SK-N-SH (cell line): ENCODE measurements around the gene PANK4. TPM values are rescaled to one million over a fixed set of nuclear protein-coding genes. Genes with fewer than 3 reads are reported as not detected.
A peak's percentile ranks its signal among the peaks of the same experiment; 100 is the strongest.

ENCODE experiments used
- CTCF ChIA-PET: fragments of 300-600, 350-600 bp; formaldehyde crosslinking; extraction: SDS; loops from one replicate; lab custom pipeline; 2021; lab: Yijun Ruan, JAX
- POLR2A ChIA-PET: fragments of 350-600 bp; sonication (Branson Sonifier 250); formaldehyde crosslinking; extraction: SDS; loops from one replicate; lab custom pipeline; 2020; ENCODE audit warnings: antibody characterized with exemption, inconsistent platforms; lab: Yijun Ruan, JAX
- DNase-seq: peaks from one replicate; pipeline ENCODE4 v3.0.0; 2012
- H2AFZ ChIP-seq: fragments of 200-600 bp; sonication (generic); 2 replicates; pipeline ENCODE4 v1.8.1; 2016; ENCODE audit warnings: antibody characterized with exemption, mild to moderate bottlenecking, low read depth
- H3F3A ChIP-seq: fragments of 200-600 bp; sonication (generic); replicated peaks from 2 replicates; pipeline ENCODE3; 2016; ENCODE audit warnings: antibody characterized with exemption, mild to moderate bottlenecking; ENCODE audit not compliant: insufficient read depth
- H3K27ac ChIP-seq, 2 experiments: fragments of 200-500 bp in 1 of 2; fragments of 200-600 bp in 1 of 2; sonication (Bioruptor generic) in 1 of 2; sonication (generic), shearing (Covaris generic) in 1 of 2; 2 replicates each; pipeline versions ENCODE4 v1.5.1 to v1.6.1; 2014 to 2016; ENCODE audit warnings: low read depth in 2 of 2, inconsistent platforms in 1 of 2, low read length in 1 of 2, mild to moderate bottlenecking in 1 of 2, mixed read lengths in 1 of 2
- H3K27me3 ChIP-seq: fragments of 200-600 bp; sonication (generic), shearing (Covaris generic); 2 replicates; pipeline ENCODE4 v1.6.1; 2016; ENCODE audit warnings: mixed run types; ENCODE audit not compliant: insufficient read depth
- H3K36me3 ChIP-seq, 2 experiments: fragments of 200-500 bp in 1 of 2; fragments of 200-600 bp in 1 of 2; sonication (Bioruptor generic) in 1 of 2; sonication (generic) in 1 of 2; replicated peaks in 1 of 2; 2 replicates each; pipeline versions ENCODE3 to v1.5.1; 2014 to 2016; ENCODE audit warnings: low read length in 1 of 2, mild to moderate bottlenecking in 1 of 2; ENCODE audit not compliant: insufficient read depth in 2 of 2, control insufficient read depth in 1 of 2
- H3K4me1 ChIP-seq, 2 experiments: fragments of 200-500 bp in 1 of 2; fragments of 200-600 bp in 1 of 2; sonication (Bioruptor generic) in 1 of 2; sonication (generic), shearing (Covaris generic) in 1 of 2; 2 replicates each; pipeline versions ENCODE4 v1.5.1 to v1.6.1; 2014 to 2016; ENCODE audit warnings: low read depth in 1 of 2, low read length in 1 of 2, mixed run types in 1 of 2; ENCODE audit not compliant: insufficient read depth in 2 of 2, control insufficient read depth in 1 of 2
- H3K4me2 ChIP-seq: fragments of 200-600 bp; sonication (generic), shearing (Covaris generic); 2 replicates; pipeline ENCODE4 v1.6.1; 2017; ENCODE audit warnings: mixed run types
- H3K4me3 ChIP-seq, 2 experiments: fragments of 200-500 bp in 1 of 2; fragments of 200-600 bp in 1 of 2; sonication (Bioruptor generic) in 1 of 2; sonication (generic), shearing (Covaris generic) in 1 of 2; 2 replicates each; pipeline versions ENCODE4 v1.5.1 to v1.8.1; 2014 to 2016; ENCODE audit warnings: low read depth in 2 of 2, inconsistent platforms in 1 of 2, low read length in 1 of 2, mild to moderate bottlenecking in 1 of 2, mixed read lengths in 1 of 2, moderate library complexity in 1 of 2
- H3K79me2 ChIP-seq: fragments of 200-600 bp; sonication (generic); 2 replicates; pipeline ENCODE4 v1.8.1; 2017; ENCODE audit warnings: mild to moderate bottlenecking; ENCODE audit not compliant: insufficient read depth
- H3K9ac ChIP-seq: fragments of 200-600 bp; sonication (generic); 2 replicates; pipeline ENCODE4 v1.6.1; 2017; ENCODE audit warnings: mixed run types
- H3K9me2 ChIP-seq: fragments of 200-600 bp; sonication (generic); 2 replicates; pipeline ENCODE4 v1.6.1; 2017; ENCODE audit warnings: mixed run types
- H3K9me3 ChIP-seq: fragments of 200-600 bp; sonication (generic); 2 replicates; pipeline ENCODE4 v1.6.1; 2017; ENCODE audit warnings: mixed run types, mild to moderate bottlenecking, moderate library complexity
- H4K20me1 ChIP-seq: fragments of 200-600 bp; sonication (generic); 2 replicates; pipeline ENCODE4 v1.6.1; 2017; ENCODE audit warnings: mild to moderate bottlenecking, mixed run types; ENCODE audit not compliant: insufficient read depth
- CTCF ChIP-seq: fragments of 200-600 bp; sonication (generic); IDR thresholded peaks from 2 replicates; pipeline ENCODE4 v1.6.1; 2017; ENCODE audit warnings: antibody characterized with exemption, mild to moderate bottlenecking, moderate library complexity
- EP300 ChIP-seq, 2 experiments: IDR thresholded peaks; 2 replicates each; pipeline versions ENCODE4 v1.4.0 to v1.6.1; 2012; ENCODE audit warnings: borderline replicate concordance in 1 of 2, low read depth in 1 of 2, low read length in 1 of 2
- GABPA ChIP-seq: IDR thresholded peaks from 2 replicates; pipeline ENCODE4 v1.4.0; 2012; ENCODE audit warnings: low read depth, mild to moderate bottlenecking
- MAX ChIP-seq: IDR thresholded peaks from 2 replicates; pipeline ENCODE4 v1.4.0; 2012; ENCODE audit warnings: low read depth
- POLR2AphosphoS5 ChIP-seq: IDR thresholded peaks from 2 replicates; pipeline ENCODE4 v1.6.1; 2012; ENCODE audit warnings: low read depth, low read length
- RCOR1 ChIP-seq: fragments of 150-350 bp; IDR thresholded peaks from 2 replicates; pipeline ENCODE4 v1.6.1; 2017; ENCODE audit warnings: antibody characterized with exemption, low read length
- USF2 ChIP-seq: fragments of 150-350 bp; IDR thresholded peaks from 2 replicates; pipeline ENCODE4 v1.6.1; 2017; ENCODE audit warnings: antibody characterized with exemption, low read length, low read depth, borderline replicate concordance
- WGBS: methylation state at CpG from one replicate; pipeline ENCODE4 v1.1.6; 2017; ENCODE audit warnings: low lambda C conversion rate; 5-methylcytosine and 5-hydroxymethylcytosine counted together
- polyA plus RNA-seq, 3 experiments: library from polyadenylated mRNA; depleted of rRNA; stranded (reverse); fragments of >200 nt; gene quantifications; 2 replicates each; pipeline ENCODE4 v1.2.3, GENCODE V29; 2012

The PANK4 gene
- polyA plus RNA-seq, 1 of the 3 experiments (the other 2 are of a cell fraction), result 16.6 TPM

GRCh38 chr1:2547210-2548067 is 21.0 kb upstream of the PANK4 start:
- Histone ChIP-seq H3K4me3 (peak overlapping the region; percentile 59), H4K20me1 (no peaks in the 10 kb centered on the region), H3K27me3 (no peaks in the 10 kb centered on the region), H3K9ac (no peak overlapping the region), H3K36me3 (no peaks in the 10 kb centered on the region), H3F3A (no peaks in the 10 kb centered on the region), H3K4me1 (peaks cover 0 to 49% of the 10 kb centered on the region in 2 experiments; a peak in 1 of 4 replicates), H2AFZ (peak overlapping the region; percentile 41; the same call in 1 of the 2 replicates), H3K4me2 (peak overlapping the region; percentile 88), H3K9me2 (no peaks in the 10 kb centered on the region), H3K79me2 (no peaks in the 10 kb centered on the region), H3K9me3 (no peaks in the 10 kb centered on the region), H3K27ac (peak overlapping the region in 1 of 2 experiments; percentile 82; a peak in 1 of 4 replicates)
- CTCF ChIA-PET, result interaction anchor here (0.6 to 5.1 kb wide), 39 partner anchors 9 to 353 kb away, joined by 3 to 53 read pairs (median 6); partner anchors contain the start of genes FAAP20, HES5, PANK4 and PEX10
- TF ChIP-seq POLR2AphosphoS5, result no peak
- TF ChIP-seq GABPA, result no peak
- TF ChIP-seq CTCF, result no peak
- no peak for TF ChIP-seq USF2
- POLR2A ChIA-PET, result interaction anchor here (1.2 to 1.4 kb wide), 3 partner anchors 22 to 87 kb away, joined by 3 to 8 read pairs (median 4); no protein-coding TSS in a partner anchor
- 10% methylated on average over 6 of the region's 27 CpGs for WGBS
- no peak for DNase-seq

- Histone ChIP-seq H3K4me3 (peak overlapping the region; percentile 59), H3K9me2 (no peaks in the 10 kb centered on the region), H2AFZ (peak overlapping the region; percentile 51; the same call in 1 of the 2 replicates), H3K4me1 (peaks cover 0 to 56% of the 10 kb centered on the region in 2 experiments; a peak in 1 of 4 replicates), H3K4me2 (peak overlapping the region; percentile 88), H3K27me3 (no peaks in the 10 kb centered on the region), H3K27ac (peak overlapping the region in 1 of 2 experiments; percentile 82; a peak in 2 of 4 replicates), H3K9ac (peak overlapping the region; percentile 65; the same call in 1 of the 2 replicates), H3K36me3 (no peaks in the 10 kb centered on the region), H3K9me3 (no peaks in the 10 kb centered on the region), H4K20me1 (no peaks in the 10 kb centered on the region), H3F3A (no peaks in the 10 kb centered on the region), H3K79me2 (no peaks in the 10 kb centered on the region)
- ChIA-PET CTCF (interaction anchor here (0.6 to 5.1 kb wide), 35 partner anchors 9 to 352 kb away, joined by 3 to 53 read pairs (median 7); partner anchors contain the start of genes FAAP20, HES5, PANK4 and PEX10), POLR2A (interaction anchor here (0.8 to 1.8 kb wide), 7 partner anchors 13 to 87 kb away, joined by 3 to 8 read pairs (median 5); no protein-coding TSS in a partner anchor)
- DNase-seq, result peak; percentile 92
- 0 out of 2 replicates have a peak, but pooled peaks have one; percentile 21 for TF ChIP-seq GABPA
- no peak for TF ChIP-seq EP300 (IDR thresholded peaks at IDR 0.05; ENCODE audit: borderline replicate concordance in 1 of 2, low read depth in 1 of 2, low read length in 1 of 2)
- 0 out of 2 replicates have a peak, but pooled peaks have one; percentile 11 for TF ChIP-seq CTCF
- TF ChIP-seq RCOR1, result 0 out of 2 replicates have a peak, but pooled peaks have one; percentile 21
- 0 out of 2 replicates have a peak, but pooled peaks have one; percentile 6 for TF ChIP-seq MAX
- TF ChIP-seq, all 33 proteins: peak for 4
- WGBS, result 3% methylated on average over 14 of the region's 52 CpGs
Observed at GRCh38 chr1:2546515-2547209, 20.3 kb upstream of the PANK4 start.
